GM18870 (cell line): ENCODE measurements around the gene SEPTIN5.

Source experiments
- ATAC-seq: cut with Tn5 transposase; IDR thresholded peaks from one replicate; pipeline ENCODE4 v1.9.1; 2021; ENCODE audit warnings: moderate library complexity; ENCODE audit not compliant: unreplicated experiment

Gene SEPTIN5

DNA sequence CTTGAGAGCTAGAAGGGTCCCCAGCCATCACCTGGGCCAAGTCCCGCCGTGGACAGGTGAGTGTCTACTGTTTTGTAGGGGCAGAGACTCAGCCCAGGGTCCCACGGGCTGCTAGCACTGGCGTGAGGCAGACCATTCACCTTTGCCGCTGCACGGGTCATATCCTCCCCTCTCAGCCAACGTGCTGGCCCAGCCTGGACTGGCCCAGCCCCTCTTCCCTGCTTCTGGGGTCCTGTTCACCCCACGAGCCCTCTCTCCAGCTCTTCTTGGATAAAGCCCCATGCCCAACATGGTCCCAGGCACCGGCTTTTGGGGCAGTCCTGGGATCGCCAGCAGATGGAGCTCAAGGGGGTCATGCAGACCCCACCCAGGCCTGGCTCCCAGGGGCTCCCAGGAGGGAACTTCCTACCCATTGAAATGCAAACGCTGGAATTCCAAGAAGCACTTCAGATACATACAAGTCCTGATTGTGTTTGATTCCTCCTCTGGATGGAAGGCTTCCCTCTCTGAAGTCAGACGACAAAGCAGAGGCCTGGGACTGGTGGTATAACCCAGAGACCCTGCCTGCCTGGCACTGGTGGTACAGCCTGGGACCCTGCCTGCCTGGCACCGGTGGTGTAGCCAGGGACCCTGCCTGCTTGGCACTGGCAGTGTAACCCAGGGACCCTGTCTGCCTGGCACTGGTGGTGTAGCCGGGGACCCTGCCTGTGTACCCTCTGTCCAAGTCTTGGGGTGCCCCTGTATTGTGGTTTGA lies 8.9 kb upstream of the SEPTIN5 start:
- no peak for ATAC-seq

DNA sequence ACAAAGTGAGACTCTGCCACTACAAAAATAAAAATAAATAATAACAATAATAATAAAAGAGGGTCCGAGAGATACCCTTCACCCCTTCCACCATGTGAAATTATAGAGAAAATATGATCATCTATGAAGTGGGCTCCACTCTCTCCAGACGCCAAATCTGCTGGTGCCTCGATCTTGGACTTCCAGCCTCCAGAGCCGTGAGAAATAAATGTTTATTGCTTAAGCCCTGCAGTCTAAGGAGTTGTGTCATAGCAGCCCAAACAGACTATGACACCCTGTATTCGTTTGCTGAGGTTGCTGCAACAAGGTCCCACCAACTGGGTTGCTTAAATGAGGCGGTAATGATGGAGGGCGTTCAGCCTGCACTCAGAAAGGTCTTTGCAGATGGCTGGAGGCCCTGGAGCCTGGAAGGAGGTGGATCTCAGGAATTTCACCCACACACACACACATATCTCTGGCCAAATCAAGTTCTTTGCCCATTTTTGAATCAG lies 7.6 kb upstream of the SEPTIN5 start:
- ATAC-seq = no peak

- ATAC-seq = no peak
Observed at GRCh38 chr22:19707347-19708290, 6.7 kb upstream of the SEPTIN5 start.

DNA sequence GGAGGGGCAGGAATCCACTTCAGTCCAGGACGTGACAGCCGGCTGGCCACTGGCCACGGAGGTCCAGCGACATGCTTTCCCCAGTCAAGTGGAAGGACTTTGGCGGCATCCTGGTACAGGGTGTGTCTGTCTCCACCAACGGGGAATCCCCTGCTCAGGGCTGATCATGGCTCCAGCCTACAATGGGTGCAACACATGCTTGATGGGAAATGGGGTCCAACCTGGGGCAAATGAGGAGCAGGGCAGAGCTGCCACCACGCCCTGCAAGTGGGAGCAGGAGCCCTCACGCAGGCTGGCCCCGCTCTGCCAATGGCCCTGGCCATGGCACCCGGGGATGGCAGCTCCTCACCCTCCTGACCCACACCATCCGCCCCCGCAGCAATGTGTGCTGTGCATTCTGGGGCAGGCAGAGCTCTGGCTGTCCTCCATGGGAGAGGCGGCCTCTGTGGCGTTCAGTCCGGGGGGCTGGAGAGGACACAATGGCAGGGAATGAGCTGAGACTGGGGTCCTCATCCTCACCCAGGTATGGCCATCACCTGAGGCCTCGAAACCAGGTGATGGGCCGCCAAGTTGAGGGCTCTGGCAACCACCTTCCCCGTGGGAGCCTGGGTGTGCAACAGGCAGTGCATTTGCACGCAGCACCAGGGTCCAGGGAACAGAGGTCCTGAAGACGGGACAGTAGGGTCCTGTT lies 5.8 kb upstream of the SEPTIN5 start:
- ATAC-seq = no peak

DNA sequence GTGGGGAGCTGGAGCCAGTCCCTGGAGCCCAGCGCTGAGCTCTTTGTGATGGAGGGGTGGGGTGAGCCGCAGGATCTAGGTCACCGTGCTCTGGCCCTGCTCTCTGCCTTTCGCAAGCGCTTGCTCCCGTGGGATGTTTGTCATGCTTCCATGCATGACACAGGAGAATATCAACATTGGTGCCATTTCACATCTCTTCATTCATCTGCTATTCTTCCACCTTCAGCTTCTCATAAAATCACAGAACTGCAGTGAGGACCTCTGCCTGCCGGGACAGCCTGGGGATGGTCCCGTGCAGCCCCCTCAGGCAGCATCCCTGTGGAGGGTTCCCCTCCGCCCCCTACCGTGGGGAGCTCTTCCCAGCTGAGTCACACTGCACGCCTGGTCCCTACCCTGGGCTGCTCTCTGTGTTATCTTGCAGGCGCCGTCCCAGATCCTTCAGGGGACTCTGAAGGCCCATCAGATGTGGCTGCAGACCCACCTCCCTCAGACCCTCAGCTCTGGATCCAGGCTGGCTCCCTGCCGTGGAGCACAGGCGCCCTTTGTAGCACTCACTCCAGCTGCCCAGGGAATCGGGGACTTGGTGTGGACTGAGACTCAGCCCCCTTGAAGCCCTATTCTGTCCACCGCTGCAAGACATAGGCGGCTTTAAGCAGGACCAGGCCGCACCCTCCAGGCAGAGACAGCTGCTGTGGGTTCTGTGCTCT lies 5.1 kb upstream of the SEPTIN5 start:
- no peak for ATAC-seq

DNA sequence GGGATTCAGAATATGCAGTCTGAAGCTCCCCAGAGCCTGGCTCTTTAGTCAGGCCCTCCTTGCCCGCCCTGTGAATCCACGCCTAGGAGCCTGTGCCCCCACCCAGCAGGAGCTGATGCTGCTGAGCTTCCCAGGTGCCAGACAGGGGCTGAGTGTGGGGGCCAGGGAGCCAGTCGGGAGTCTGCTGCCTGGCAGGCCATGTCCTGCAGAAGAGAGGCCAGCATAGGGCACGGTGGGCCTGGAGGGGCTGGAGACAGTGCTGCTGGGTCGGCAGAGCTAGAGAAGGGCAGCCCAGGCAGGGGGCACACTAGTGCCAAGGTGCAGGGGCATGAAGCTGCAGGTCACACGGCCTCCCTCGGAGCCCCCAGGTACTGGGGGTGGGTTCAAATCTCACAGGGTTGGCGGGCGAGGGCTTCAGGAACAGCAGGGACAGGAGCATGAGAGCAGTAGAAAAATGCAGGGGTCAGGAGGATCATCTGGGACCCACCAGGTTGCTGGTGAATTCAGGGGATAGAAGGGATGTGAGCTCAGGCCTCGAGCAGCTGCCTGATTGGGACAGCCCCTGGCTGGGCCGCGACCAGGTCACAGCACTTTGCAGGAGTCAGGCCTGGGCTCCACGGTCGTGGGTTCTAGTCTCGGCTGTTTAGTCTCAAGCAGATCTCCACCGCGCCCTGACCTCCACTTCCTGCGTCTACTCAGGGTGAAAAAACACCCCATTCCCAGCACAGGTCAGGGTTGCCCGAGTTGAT lies 4.1 kb upstream of the SEPTIN5 start:
- ATAC-seq = no peak

DNA sequence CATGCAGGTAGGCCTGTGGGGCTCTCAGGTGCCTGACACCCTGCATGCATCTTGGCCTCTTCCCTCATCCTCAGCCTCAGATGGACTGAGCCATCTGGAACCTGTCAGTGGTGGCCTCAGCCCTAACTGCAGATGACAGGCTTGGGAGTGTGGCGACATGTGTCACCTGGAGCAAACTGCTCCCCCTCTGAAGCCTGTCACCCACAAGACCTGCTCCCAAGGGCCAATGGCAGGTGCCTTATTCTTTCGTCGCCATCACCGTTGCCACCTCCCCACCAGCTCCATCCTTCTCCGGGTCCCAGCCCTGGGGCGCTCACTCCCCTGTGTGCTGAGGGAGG lies 3.6 kb upstream of the SEPTIN5 start:
- no peak for ATAC-seq

DNA sequence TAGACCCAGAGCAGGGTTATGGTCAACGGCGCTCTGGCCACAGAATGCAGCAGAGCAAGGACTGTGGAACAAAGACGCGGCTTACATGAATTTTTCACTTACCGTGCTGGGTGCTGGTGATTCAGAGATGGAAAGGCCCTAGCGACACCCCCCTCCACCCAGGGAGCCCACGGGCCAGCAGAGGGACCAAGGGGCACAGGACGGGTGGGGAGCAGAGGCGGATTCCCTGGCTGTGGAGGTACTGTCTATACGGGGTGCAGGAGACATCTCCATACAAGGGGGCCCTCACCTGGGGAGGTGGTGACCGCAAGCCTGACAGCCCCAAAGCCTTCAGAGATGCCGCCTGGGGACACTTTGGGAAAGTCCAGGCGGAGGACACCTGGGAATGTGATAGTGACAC lies 1.1 kb upstream of the SEPTIN5 start:
- no peak for ATAC-seq

- ATAC-seq = no peak
Observed at GRCh38 chr22:19713650-19714311, 522 bp upstream of the SEPTIN5 start.

DNA sequence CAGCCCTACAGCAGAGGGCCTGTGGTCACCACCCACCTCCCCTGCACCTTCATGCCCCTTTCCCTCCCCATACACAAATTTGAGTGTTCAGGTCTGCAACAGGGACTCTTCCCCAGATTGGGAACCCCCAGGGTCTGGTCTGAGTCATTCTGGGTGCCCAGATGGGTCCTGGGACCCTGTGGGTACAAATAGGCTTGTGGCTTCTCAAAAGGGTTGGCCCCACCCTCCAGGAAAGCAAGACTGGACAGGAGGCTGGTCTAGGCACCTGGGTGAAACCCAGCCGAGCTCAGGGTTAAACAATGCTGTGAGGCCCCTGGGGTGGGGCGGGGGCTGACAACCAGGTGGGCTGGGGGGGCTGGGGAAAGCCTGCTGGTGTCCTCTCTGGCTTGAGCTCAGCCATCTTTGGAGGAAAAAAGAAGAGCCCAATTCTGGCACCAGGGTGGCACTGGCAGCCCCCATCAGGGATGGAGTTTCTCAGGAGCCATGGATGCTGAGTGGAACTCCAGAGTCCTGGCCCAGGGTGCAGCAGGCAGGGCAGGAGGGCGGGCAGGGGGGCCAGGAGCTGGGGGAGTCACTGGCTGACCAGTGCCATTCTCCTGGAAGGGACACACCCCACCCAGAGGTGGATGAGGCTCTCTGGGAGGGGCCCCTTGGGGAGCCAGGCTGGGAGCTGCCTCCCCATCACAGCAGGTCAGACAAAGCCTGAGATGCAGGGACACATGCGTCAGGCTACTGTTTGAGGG lies 1.1 kb downstream of the SEPTIN5 start:
- ATAC-seq = no peak

DNA sequence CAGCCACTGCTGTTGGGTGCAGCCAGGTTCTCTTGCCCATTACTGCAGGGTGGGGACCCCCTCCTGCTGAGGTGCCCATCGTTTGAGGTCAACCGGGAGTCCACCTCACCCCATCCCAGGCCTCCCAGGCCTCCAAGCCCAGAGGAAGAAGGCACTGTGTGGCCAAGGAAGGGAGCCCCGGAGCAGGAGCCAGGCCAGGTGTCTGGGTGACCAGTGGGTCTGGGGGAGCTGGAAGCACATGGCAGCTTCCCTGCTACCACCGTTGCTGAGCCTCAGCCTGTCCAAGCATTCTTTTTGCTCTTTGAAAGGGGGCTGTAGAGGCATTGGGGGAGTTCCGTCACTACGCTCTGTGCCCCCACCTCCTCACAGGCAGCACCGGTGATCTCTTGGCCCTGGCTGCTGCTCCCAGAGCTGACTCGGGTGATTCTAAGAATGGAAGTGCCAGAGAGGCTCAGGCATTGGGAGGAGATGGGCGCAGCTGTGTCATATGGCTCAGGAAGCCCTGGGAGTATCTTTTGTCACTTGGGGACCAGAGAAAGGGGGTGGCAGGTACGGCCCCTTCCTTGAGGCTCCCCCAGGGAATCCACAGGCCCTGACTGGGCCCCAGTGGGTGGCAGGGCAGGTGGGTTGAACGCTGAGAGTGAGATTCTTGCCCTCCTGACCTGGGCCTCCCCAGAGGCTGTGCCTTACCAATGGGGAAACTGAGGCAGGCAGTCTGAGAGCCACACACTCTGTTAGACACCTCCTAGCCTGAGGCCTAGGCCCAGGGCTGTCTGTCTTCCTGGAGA lies 1.9 kb downstream of the SEPTIN5 start:
- no peak for ATAC-seq

GRCh38 chr22:19716829-19717105 lies 2.5 kb downstream of the SEPTIN5 start:
- no peak for ATAC-seq

- no peak for ATAC-seq
Observed at GRCh38 chr22:19717181-19717580, 2.9 kb downstream of the SEPTIN5 start.

DNA sequence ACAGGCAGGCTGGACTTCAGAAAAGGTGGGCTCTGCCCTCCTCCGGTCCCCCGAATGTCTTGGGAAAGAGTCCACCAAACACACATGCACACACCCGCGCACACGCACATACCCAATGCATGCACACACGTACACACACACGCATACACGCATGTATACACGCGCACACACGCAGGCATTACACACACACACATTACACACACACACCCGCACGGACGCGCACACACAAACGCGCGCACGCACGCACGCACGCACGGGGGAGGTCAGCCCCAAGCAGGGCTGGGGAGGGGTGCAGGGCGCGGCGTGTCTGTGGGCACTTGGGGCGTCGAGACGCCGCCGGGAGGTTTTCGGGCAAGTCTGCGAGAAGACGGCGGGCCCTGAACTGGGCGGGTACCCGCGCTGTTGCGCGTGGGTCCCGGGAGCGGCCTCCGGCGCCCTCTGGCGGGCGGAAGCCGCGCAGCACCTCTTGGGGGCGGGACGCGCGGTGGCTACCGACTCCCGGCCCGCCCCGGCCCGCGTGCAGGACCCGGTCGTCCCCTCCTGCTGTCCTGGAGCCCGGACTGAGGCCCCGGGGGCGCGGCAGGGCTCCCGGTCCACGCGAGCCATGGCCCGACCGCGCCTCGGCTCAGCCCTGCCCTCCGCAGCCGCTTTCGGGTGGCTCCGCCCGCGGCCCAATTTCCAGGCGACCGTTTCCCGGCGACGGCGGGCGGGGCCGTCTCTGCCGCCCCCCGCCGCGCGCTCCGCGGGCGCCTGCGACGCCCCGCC lies 3.6 kb downstream of the SEPTIN5 start:
- no peak for ATAC-seq

DNA sequence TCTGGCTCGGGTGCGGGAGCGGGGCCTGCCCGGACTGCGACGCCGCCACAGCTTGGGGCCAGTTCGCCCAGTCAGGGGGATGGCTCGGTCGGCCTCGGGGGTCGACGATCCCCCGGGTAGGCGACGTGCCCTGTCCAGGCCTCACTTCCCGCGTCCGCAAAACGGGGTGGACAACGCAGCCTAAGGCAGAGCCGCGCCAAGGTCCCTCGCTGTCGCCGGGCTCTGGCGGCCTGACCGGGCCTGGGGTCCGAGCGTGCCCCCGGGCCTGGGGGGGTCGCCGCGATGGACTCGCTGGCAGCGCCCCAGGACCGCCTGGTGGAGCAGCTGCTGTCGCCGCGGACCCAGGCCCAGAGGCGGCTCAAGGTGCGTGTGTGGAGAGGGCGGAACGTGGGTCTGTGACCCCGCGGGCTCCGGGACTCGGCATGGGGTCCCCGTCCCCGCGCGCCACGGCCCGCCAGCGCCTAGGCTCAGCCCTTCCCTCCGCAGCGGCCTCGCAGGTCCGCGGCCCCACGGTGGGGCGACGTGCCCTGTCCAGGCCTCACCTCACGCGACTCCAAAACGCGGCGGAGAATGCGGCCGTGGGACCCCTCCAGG lies 4.2 kb downstream of the SEPTIN5 start:
- no peak for ATAC-seq

DNA sequence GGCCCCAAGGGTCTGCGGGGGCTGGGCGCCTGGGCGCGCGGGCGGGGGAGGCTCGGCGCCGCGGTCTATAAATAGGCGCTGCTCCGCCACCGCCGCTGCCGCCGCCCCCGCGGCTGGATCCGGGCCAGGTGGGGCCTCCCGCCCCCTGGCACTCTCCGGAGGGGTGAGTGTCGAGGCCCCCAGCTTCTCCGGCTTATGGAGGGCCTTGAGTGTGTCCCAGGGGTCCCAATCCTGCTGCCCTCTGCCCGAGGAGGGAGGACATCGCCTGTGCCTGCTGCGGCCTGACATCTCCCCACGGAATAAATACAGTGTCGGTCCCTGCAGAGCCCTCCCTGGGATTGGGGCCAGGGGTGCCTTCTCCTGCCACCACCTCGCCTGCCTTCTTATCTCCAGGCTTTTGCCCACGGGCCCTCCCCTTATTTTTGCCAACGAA lies 4.8 kb downstream of the SEPTIN5 start:
- ATAC-seq = no peak

- no peak for ATAC-seq
Observed at GRCh38 chr22:19719488-19720021, 5.3 kb downstream of the SEPTIN5 start.
